DOHH2 (cell line): ENCODE data around the gene GUCY1A2.

ENCODE experiments used
- EZH2phosphoT487 ChIP-seq: fragments of 200-600 bp; sonication (generic); IDR thresholded peaks from 2 replicates; pipeline ENCODE4 v1.6.1; 2017; ENCODE audit warnings: borderline replicate concordance, mild to moderate bottlenecking, antibody characterized with exemption, low read length, moderate library complexity, mixed read lengths
- TF ChIP-seq, protein P1 (sequence below): fragments of 200-600 bp; sonication (generic); IDR thresholded peaks from one replicate; pipeline ENCODE4 v1.5.1; 2014; ENCODE audit warnings: antibody characterized with exemption, mild to moderate bottlenecking, low read depth, low read length; ENCODE audit not compliant: poor library complexity, severe bottlenecking

DNA sequence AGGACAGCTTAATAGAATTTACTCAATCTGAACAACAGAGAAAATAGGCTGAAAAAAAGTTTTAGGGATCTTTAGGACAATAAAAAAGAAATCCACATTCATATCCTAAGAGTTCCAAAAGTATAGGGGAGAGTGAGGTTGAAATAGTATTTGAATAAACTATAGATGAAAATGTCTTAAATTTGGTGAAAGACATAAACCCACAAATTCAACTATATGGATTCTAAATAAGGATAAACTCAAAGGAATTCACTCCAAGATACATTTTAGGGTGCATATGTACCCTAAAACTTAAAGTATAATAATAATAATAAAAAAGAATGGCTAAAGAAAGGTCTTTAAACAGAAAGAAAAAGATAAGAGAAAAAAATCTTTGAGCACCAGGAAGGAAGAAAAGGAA, 203.1 kb downstream of the GUCY1A2 start:
- TF ChIP-seq, protein P1, sequence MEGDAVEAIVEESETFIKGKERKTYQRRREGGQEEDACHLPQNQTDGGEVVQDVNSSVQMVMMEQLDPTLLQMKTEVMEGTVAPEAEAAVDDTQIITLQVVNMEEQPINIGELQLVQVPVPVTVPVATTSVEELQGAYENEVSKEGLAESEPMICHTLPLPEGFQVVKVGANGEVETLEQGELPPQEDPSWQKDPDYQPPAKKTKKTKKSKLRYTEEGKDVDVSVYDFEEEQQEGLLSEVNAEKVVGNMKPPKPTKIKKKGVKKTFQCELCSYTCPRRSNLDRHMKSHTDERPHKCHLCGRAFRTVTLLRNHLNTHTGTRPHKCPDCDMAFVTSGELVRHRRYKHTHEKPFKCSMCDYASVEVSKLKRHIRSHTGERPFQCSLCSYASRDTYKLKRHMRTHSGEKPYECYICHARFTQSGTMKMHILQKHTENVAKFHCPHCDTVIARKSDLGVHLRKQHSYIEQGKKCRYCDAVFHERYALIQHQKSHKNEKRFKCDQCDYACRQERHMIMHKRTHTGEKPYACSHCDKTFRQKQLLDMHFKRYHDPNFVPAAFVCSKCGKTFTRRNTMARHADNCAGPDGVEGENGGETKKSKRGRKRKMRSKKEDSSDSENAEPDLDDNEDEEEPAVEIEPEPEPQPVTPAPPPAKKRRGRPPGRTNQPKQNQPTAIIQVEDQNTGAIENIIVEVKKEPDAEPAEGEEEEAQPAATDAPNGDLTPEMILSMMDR, result no peak
- TF ChIP-seq EZH2phosphoT487, result no peak
